ENCODE measurements around the gene TRPC4AP. TPM values are rescaled to one million over a fixed set of nuclear protein-coding genes. Genes with fewer than 3 reads are reported as not detected.

The TRPC4AP gene
- total RNA-seq, 2 experiments from 2014 or later = 31.9 to 38.8 TPM

DNA sequence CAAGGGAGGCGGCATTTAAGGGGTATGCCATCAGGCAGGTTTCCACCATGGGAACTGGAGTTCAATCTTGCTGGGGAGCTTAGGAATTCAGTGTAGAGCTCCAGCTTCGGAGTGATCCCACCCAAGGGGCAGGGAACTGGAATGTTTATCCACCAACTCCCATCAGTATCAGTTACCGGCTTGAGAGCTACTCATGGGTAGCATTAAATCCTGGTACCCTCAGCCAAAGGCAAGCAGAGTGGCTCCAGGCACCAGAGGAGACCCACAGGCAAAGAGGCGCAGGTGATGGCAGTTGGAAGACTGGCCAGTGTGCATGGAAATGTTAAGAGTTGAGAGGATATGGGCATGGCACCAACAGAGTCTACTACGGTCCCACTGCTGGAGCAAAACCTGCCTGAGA is 40.4 kb upstream of the TRPC4AP start:
- intact Hi-C loops (cut with micrococcal nuclease; ENCODE audit: unreplicated experiment) = no loop called here
- H3K9me3 ChIP-seq (ENCODE audit: low read length) = no peaks in the 10 kb centered on the region
- DNase-seq (ENCODE audit: low spot score) = no peak
- CTCF ChIA-PET (ENCODE audit: unreplicated experiment) = no interaction called here
- POLR2A ChIA-PET = interaction anchor here (1.7 kb wide), 1 partner anchor 14 kb away, joined by 4 read pairs; the partner anchor contains the start of gene EDEM2
- peaks cover 40% of the 10 kb centered on the region for H3K36me3 ChIP-seq (ENCODE audit: insufficient read depth, low read length)
- no peaks in the 10 kb centered on the region for H3K9me2 ChIP-seq (ENCODE audit: insufficient read depth, low read length)
- H3K4me2 ChIP-seq (ENCODE audit: low read length) = no peak overlapping the region
- TF ChIP-seq, protein P1, sequence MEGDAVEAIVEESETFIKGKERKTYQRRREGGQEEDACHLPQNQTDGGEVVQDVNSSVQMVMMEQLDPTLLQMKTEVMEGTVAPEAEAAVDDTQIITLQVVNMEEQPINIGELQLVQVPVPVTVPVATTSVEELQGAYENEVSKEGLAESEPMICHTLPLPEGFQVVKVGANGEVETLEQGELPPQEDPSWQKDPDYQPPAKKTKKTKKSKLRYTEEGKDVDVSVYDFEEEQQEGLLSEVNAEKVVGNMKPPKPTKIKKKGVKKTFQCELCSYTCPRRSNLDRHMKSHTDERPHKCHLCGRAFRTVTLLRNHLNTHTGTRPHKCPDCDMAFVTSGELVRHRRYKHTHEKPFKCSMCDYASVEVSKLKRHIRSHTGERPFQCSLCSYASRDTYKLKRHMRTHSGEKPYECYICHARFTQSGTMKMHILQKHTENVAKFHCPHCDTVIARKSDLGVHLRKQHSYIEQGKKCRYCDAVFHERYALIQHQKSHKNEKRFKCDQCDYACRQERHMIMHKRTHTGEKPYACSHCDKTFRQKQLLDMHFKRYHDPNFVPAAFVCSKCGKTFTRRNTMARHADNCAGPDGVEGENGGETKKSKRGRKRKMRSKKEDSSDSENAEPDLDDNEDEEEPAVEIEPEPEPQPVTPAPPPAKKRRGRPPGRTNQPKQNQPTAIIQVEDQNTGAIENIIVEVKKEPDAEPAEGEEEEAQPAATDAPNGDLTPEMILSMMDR (conservative IDR thresholded peaks at IDR 0.05; ENCODE audit: low read length) = no peak
- no peak for TF ChIP-seq EZH2phosphoT487 (IDR thresholded peaks at IDR 0.05; ENCODE audit: borderline replicate concordance, low read depth, low read length)
- no TSS peak for BruUV-seq (replicated peaks)
- no peaks in the 10 kb centered on the region for H3K79me2 ChIP-seq (ENCODE audit: insufficient read depth, low read depth, low read length)
- H4K20me1 ChIP-seq (ENCODE audit: insufficient read depth, low read length) = no peaks in the 10 kb centered on the region
- H3K27ac ChIP-seq (ENCODE audit: low read depth, low read length, poor library complexity, severe bottlenecking) = no peak overlapping the region
- H3K4me3 ChIP-seq (ENCODE audit: low read depth, low read length, poor library complexity, severe bottlenecking) = no peak overlapping the region
- H2AFZ ChIP-seq (ENCODE audit: low read length) = no peak overlapping the region
- H3K4me1 ChIP-seq (ENCODE audit: insufficient read depth, low read length, poor library complexity, severe bottlenecking) = no peaks in the 10 kb centered on the region

DNA sequence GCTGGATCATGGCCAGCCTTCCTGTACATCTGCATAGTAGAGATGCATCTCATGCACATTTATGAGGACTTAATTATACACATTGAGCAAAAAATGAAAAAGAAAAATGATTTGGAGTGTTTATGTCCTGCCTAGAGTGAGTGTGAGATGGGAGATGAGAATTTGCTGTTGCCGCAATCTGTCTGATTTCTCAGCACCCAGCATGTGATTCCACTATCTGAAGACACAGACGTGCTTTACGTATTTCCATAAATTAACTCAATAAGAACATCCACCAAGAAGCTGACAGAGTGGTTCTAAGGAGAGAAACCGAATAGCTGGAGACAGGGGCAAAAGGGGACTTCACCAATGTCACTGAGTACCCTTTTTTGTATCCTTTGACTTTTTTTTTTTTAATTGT is 39.3 kb upstream of the TRPC4AP start:
- BruUV-seq (replicated peaks) = no TSS peak
- H2AFZ ChIP-seq (ENCODE audit: low read length) = no peak overlapping the region

DNA sequence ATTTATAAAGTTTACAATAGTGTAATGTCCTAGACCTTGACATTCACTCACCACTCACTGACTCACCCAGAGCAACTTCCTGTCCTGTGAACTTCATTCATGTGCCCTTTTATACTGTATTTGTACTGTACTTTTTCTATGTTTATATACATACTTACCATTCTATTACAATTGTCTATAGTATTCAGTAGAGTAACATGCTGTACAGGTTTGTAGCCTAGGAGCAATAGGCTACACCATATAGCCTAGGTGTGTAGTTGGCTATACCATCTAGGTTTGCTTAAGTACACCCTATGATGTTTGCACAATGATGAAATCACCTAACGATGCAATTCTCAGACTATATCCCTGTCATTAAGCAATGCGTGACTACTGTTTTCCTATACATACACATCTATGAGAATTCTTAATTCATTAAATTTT is 37.1 kb upstream of the TRPC4AP start:
- CTCF ChIA-PET (ENCODE audit: unreplicated experiment) = no interaction called here
- H2AFZ ChIP-seq (ENCODE audit: low read length) = no peak overlapping the region
- no peaks in the 10 kb centered on the region for H3K4me1 ChIP-seq (ENCODE audit: insufficient read depth, low read length, poor library complexity, severe bottlenecking)
- no peaks in the 10 kb centered on the region for H3K79me2 ChIP-seq (ENCODE audit: insufficient read depth, low read depth, low read length)
- H3K27ac ChIP-seq (ENCODE audit: low read depth, low read length, poor library complexity, severe bottlenecking) = no peak overlapping the region
- H3K4me3 ChIP-seq (ENCODE audit: low read depth, low read length, poor library complexity, severe bottlenecking) = no peak overlapping the region
- no TSS peak for BruUV-seq (replicated peaks)
- TF ChIP-seq EZH2phosphoT487 (IDR thresholded peaks at IDR 0.05; ENCODE audit: borderline replicate concordance, low read depth, low read length) = no peak
- TF ChIP-seq, protein P1 (conservative IDR thresholded peaks at IDR 0.05; ENCODE audit: low read length) = no peak
- POLR2A ChIA-PET = no interaction called here
- no peaks in the 10 kb centered on the region for H3K9me3 ChIP-seq (ENCODE audit: low read length)
- no peaks in the 10 kb centered on the region for H4K20me1 ChIP-seq (ENCODE audit: insufficient read depth, low read length)
- H3K36me3 ChIP-seq (ENCODE audit: insufficient read depth, low read length) = peaks cover 39% of the 10 kb centered on the region
- DNase-seq (ENCODE audit: low spot score) = no peak
- intact Hi-C loops (cut with micrococcal nuclease; ENCODE audit: unreplicated experiment) = no loop called here
- H3K4me2 ChIP-seq (ENCODE audit: low read length) = no peak overlapping the region
- no peaks in the 10 kb centered on the region for H3K9me2 ChIP-seq (ENCODE audit: insufficient read depth, low read length)

More for the DNA sequence above, 39.3 kb upstream of the TRPC4AP start:
- Histone ChIP-seq H3K4me1 (ENCODE audit: insufficient read depth, low read length, poor library complexity, severe bottlenecking) (no peaks in the 10 kb centered on the region), H3K4me3 (ENCODE audit: low read depth, low read length, poor library complexity, severe bottlenecking) (no peak overlapping the region), H3K9me3 (ENCODE audit: low read length) (no peaks in the 10 kb centered on the region), H3K79me2 (ENCODE audit: insufficient read depth, low read depth, low read length) (no peaks in the 10 kb centered on the region), H3K4me2 (ENCODE audit: low read length) (no peak overlapping the region), H3K36me3 (ENCODE audit: insufficient read depth, low read length) (peaks cover 35% of the 10 kb centered on the region), H3K9me2 (ENCODE audit: insufficient read depth, low read length) (no peaks in the 10 kb centered on the region), H3K27ac (ENCODE audit: low read depth, low read length, poor library complexity, severe bottlenecking) (no peak overlapping the region), H4K20me1 (ENCODE audit: insufficient read depth, low read length) (no peaks in the 10 kb centered on the region)
- TF ChIP-seq, protein P1 (conservative IDR thresholded peaks at IDR 0.05; ENCODE audit: low read length) = no peak
- TF ChIP-seq EZH2phosphoT487 (IDR thresholded peaks at IDR 0.05; ENCODE audit: borderline replicate concordance, low read depth, low read length) = no peak
- ChIA-PET CTCF (ENCODE audit: unreplicated experiment) (no interaction called here), POLR2A (no interaction called here)
- intact Hi-C loops (cut with micrococcal nuclease; ENCODE audit: unreplicated experiment) = no loop called here
- DNase-seq (ENCODE audit: low spot score) = no peak

All from OCI-LY7 (cell line).